Measurements from ENCODE around the gene NCF4.

- TF ChIP-seq POLR2A (IDR thresholded peaks at IDR 0.05) (no peak), CTCF (IDR thresholded peaks at IDR 0.05) (no peak)
These were observed 32.5 kb downstream of the NCF4 start for GRCh38 chr22:36893262-36893661.

All from thyroid gland (tissue), 4 donors.